HG03025 (cell line): ENCODE measurements around the gene SPP2.

Source experiments
- ATAC-seq: cut with Tn5 transposase; IDR thresholded peaks from one replicate; pipeline ENCODE4 v1.9.1; 2021; ENCODE audit warnings: mild to moderate bottlenecking, moderate library complexity; ENCODE audit not compliant: unreplicated experiment, low FRiP score

Gene SPP2

DNA sequence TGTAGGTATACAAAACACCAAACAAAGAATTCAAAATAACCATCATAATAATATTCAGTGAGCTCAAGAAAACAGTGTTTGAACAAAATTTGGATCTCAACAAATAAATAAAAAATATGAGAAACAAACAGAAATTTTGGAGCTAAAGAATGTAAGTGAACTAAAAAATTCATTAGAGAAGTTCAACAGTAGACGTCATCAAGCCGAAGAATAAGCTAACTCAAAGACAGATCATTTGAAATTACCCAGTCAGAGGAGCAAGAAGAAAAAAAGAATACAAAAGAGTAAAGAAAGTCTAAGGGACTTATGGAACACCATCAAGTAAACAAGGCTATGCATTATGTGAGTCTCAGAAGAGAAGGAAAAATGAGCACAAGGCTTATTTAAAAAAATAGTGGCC lies 16.6 kb upstream of the SPP2 start:
- ATAC-seq, result no peak

DNA sequence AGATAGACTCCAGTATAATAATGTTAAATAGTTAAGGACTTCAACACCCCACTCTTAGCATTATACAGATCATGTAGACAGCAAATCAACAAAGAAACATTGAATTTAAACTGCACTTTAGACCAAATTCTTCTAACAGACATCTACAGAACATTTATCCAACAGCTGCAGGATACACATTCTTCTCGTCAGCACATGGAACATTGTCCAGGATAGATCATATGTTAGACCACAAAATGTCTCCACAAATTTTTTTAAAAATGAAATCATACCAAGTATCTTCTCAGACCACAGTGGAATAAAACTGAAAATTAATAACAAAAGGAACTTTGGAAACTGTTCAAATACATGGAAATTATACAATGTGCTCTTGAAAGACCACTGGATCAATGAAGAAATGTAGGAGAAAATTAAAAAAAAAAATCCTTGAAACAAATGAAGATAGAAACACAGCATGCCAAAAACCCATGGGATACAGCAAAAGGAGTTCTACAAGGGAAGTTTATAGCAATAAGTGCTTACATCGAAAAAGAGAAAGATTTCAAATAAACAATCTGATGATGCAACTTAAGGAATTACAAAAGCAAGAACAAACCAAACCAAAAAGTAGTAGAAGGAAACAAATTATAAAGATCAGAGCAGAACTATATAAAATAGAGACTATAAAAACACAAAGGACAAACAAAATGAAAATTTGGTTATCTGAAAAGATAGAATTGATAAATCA lies 12.3 kb upstream of the SPP2 start:
- no peak for ATAC-seq

DNA sequence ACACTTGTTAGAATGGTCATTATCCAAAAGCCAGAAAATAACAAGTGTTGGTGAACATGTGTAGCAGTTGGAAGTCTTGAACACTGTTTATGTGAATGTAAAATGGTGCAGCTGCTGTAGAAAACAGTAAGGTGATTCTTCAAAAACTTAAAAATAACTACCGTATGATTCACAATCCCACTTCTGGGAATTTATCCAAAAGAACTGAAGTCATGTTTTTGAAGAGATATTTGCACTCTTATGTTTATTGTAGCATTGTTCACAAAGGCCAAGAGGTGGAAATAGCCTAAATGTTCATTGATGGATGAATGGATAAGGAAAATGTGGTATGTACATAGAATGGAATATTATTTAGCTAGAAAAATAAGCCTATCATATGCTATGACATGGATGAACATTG lies 6.3 kb upstream of the SPP2 start:
- no peak for ATAC-seq

DNA sequence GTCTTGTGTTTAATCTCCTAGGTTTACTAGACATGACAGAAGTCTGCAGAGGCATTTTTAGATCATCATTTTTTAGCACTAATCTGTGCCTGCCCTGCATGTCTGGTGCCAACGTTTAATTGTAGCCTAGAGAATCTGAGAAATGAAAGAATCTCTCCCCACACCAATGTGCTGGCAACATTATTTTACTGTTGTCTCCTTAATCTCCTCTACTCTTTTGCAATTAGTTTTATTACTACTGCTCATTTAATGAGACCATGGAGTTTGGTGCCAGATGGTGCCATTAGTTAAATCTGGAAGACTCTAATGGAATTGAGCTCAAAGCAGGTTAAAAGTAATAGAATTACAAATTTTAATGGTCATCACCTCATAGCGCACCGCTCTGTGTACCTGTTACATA lies 4.0 kb upstream of the SPP2 start:
- ATAC-seq, result no peak

DNA sequence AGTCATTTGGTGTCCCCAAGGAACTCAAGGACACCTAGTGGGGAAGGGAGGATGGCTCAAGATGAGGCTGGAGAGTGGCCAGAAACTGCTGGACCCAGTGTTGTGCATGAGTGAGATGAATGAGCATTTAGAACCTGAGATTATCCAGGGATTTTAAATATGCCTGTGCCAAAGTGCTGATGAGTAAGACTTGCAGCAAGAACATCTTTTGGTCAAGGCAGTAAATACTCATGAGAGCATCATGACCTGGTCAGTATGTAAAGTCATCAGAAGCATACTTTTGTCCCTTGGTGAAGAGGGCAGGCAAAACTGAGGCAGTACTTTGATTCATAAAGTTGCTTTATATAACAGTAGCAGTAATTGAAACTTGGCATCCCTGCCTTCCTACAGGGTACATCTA lies 3.1 kb upstream of the SPP2 start:
- ATAC-seq, result no peak

DNA sequence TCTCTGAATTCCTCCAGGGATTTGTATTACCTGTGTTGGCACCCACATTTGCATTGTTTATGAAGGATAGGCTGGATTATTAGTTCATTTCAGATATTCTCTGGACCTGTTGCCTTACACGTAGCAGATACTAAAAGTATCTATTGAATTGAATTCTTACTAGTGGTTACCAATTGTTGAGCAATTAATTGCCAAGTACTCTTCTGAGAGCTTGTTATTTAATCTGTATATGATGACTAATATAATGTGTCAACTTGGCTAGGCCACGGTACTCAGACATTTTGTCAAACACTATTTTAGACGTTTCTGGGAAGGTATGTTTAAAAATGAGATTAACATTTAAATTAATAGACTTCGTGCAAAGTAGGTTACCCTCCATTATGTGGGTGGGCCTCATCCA lies 2.5 kb upstream of the SPP2 start:
- ATAC-seq, result no peak

DNA sequence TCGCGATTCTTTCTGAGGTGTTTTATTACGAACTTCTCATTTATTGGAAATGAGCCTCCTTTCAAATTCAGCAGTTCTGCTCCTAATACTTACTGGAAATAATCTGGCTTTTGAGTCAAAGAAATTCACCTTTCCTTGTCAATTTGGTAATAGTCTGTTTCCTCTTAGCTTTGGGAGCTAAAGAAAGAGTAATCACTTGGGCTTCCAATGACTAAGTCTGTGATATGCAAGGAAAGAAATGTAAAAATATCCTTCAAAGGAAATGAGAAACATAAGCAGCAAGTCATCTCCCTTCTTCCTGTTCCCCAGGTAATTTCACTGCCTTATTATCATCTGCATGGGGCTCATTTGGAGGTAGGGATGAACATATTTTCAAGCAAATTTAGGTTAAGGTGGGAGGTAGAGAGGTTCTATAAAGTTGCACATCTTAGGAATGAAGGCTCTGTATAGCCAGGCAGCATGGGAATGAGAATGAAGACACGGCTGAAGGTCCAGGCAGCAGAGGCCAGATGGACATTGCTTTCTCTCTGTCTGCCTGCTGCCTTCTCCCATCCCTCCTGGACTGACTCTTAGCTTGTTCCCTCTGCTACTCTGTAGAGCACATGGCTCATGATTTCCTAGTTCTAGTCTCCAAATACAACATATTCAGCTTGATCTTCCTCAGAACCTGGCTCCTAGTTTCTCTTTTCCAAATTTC lies 1.0 kb downstream of the SPP2 start:
- no peak for ATAC-seq

DNA sequence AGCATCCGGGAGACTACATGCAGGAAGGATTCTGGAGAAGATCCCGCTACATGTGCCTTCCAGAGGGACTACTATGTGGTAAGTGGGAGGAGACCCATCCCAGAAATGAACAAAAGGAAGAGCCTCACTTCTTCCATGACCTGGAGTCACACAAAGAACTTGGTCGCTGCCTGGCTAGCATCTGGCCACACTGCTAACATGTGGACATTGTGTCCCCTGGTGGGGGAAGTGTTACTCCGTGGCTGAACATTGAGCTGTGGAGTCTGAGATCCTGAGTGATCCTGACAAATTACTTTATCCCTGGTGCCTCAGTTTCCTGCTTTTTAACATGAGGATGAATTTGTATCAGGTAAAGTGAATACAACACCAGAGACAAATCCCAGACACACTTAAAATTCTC lies 8.4 kb downstream of the SPP2 start:
- ATAC-seq, result no peak

DNA sequence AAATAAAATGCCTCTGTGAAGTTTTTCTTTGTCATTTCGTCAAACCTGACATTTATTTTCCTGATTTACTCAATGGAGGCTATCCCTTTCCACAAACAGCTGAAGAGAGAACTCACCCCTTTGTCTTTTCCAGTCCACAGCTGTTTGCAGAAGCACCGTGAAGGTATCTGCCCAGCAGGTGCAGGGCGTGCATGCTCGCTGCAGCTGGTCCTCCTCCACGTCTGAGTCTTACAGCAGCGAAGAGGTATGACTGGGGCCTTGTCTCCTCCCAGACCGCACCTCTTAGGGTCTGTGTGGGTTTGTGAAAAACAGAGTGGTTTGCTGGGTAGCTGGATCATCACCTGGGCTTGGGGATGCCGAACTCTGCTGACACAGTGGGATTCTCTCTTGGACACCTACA lies 9.7 kb downstream of the SPP2 start:
- no peak for ATAC-seq

DNA sequence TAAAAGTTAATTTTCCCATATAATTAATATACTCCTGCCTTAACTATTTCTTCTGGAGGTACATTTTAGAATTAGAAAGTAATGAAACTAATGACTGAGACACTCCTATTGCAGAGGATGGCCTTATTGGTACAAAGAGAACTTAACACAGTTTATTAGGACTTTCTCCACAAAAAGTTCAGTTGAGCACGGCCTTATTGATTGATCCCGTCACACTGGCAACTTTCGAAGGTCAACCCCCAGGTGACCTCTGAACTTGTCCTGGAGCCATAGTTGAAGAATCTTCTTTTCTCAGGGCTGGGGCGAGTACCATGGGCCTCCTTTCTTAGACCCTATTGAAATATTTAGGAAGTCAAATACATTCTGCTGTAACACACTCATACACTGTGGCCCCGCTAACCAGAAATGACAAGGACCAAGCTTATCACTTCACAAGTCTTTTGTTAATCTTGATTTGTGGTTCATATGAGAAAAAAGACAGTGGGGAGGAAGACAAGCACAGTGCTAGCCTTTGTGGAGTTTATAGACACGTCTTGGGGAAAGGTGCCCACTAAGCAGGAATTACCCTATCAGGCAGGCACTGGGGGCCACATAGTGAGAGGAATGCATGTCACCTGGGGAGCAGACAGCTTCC lies 11.2 kb downstream of the SPP2 start:
- ATAC-seq, result no peak

DNA sequence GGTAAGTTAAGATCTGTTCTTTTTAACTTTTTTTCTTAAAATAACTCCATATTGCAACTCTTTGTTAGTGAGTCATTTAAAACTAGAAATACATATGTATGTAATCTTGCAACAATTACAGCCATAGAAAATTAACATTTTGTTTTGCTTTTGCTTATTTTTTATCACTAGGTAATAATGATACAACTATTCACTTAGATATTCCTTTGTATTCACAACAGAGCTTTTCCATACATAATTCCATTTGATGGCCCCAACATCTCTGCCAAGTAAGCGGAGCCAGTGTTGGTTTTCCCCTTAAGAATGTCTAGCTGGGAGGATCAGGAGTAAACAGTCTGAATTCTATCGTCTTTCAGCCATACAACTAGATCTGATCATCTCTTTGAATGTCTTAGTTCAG lies 16.1 kb downstream of the SPP2 start:
- no peak for ATAC-seq

DNA sequence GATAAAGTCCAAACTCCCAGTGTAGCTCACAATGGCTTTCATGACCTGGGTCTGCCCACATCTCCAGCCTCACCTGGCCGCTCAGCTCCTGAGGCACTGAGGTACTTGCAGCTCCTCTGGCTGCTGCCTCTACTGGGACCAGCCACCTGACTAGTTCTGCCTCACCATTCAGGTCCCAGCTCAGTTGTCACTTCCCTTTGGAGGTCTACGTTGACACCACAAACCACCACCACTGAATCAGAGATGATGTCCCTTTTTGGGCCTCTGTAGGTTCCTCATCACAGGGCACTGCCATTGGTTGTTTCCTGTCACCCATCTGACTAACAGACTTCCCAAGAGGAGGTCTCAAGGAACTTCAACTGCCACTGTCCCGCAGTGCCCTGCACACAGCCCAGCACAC lies 21.2 kb downstream of the SPP2 start:
- no peak for ATAC-seq

DNA sequence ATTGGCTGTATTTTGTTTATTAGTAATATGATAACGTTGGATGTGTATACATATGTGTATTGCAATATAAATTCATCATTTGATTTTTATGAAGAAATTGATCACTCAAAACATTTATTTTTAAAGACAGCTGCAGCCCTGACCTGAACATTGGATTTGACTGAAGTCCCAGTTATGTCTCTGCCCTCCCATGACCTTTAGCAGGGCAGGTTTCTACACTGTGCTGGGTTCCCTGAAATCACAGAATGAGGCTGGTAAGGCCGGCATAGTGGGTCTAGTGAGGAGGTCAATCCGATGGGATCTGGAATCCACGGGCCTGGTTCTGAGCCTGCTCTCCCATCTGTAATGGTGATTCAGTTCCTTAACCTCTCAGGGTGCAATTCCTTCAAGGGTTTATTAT lies 22.0 kb downstream of the SPP2 start:
- no peak for ATAC-seq

DNA sequence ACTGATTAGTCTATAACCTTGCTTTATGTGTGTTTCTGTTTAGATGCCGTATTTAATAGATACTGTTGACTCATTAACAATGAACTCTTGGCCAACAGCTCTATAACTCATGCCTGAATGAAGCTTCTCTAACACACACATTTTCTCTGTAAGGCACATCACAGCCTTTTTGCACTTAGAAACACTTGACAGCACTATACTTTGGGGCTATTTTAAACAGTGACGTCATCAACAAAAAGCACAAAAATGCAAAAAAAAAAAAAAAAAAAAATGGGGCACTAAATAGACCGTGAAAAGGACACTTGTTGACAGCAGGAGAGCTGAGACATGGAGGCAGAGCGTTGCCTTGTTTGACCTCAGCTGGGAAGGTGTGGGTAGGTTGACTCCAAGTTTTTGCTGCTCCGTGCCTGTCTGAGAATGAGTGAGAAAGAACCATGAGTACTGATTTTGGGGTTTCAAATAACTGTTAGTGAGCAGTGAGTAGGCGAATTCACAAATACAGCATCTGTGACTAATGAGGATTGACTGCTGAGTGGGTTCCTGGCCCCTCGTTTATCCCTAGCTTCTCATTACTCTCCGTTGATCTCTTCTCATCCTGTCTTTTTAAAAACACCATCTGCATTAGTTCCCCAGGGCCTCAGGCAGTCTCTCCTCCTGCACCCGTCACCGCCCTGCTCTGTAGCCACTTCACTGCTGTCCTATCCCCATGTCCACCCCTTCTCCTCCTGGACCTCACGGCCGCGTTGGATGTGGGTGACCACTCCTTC lies 24.4 kb downstream of the SPP2 start:
- no peak for ATAC-seq

DNA sequence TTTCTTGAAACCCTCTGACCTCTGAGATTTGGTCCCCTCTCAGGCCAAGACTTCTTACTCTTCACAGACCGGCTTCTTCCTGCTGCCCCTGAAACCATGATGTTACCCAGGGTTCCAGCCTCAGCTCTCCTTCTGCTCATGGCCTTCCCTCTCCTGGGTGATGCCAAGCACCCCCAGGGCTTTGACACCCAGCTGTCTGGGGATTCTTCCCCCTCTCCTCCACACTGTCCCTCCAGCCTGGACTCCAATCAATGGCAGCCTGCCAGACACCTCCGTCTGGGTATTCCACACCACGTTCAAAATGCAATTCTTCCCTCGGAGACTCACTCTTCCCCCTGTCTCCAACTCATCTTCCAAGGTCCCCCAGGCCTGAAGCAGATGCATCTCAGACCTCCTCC lies 25.0 kb downstream of the SPP2 start:
- ATAC-seq, result no peak

DNA sequence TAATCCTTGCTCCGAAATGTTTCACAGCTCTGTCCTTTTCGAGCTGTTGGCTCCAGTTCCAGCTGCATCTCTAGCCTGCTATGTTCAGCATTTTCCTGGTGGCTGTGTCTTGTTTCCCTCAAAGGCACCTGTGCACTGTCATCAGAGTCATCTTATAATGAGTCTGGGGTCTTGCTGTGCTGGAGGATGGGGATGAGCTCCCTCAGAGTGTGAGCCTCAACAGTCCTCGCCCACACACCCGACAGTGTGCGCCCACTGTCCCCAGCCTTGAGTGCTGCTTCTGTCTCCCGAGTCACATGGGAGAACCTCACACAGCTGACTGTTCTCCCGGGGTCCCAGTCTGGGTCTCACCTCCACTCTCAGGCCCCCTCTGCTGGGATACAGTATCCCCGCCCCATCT lies 25.4 kb downstream of the SPP2 start:
- ATAC-seq, result no peak

DNA sequence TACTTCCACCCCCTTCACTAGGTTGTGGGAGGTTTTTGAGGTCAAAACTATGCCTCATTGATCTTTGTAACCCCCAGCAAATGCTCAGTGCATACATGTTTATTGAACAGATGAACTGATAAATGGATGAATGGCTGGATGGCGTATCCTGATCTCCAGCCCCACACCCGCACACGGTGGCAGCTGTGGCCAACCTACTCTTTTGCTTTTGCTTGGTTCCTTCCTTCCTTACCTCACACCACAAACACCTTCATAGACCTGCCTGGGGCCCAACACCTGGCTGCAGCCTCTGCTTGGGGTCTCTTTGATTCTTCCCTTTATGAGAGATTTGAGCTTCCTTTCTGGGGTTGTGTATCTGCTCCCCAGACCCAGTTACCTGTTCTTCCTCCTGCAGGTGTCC lies 25.9 kb downstream of the SPP2 start:
- ATAC-seq, result no peak

DNA sequence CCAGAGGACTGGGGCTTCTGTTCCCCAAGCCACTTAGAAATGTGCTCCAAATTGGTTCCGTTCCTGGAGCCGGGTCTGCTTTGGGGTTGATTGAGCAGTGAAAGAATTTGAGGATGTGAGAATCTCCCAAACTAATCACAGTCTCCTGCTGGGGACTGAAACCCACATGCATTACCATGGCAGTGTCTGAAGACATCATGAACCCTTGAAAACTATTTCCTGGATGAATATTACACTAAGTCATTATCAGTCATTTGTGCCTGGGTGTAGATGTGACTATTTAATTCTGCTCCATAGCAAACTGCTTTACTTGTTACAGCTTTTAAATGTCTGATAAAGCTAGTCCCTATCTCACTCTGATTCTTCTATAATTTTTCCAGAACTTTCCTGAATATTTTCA lies 27.6 kb downstream of the SPP2 start:
- no peak for ATAC-seq

DNA sequence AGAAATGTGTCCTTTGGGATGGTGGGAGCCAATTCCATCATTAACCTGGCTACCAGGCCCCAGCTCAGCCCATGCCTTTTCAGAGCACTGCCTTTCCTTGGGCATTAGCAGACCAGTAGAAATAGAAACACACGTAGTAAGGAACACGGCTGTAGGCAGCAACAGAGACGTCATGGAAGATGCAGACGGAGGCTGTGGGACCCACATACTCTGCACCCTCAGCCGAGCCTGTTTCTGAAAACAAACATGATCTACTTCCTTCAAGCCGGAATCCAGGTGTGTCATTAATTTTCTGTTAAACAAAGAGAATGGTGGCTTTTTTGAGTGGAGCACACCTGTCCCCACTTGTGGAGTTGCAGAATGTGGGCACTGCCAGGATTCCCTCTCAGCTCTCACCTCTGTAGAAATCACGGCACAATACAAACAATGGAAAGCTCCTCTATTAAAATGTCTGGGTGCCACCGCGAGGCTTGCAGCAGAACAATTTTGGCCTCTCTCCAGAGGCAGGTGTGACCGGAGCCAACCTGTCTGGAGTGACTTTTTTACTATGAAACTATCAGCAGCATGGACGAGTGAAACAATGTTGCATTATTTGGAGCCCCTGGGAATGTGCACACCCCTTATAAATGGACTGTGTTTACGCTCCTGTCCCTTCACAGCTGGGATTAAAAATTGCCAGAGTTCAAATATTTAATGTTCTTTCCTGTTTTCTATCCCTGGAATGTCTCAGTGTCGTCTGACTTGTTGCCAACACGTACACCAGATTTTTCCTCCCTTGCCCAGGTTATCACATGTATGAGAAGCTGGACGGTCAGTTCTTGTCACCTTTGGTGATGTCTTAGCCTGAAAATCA lies 31.7 kb downstream of the SPP2 start:
- ATAC-seq, result no peak

DNA sequence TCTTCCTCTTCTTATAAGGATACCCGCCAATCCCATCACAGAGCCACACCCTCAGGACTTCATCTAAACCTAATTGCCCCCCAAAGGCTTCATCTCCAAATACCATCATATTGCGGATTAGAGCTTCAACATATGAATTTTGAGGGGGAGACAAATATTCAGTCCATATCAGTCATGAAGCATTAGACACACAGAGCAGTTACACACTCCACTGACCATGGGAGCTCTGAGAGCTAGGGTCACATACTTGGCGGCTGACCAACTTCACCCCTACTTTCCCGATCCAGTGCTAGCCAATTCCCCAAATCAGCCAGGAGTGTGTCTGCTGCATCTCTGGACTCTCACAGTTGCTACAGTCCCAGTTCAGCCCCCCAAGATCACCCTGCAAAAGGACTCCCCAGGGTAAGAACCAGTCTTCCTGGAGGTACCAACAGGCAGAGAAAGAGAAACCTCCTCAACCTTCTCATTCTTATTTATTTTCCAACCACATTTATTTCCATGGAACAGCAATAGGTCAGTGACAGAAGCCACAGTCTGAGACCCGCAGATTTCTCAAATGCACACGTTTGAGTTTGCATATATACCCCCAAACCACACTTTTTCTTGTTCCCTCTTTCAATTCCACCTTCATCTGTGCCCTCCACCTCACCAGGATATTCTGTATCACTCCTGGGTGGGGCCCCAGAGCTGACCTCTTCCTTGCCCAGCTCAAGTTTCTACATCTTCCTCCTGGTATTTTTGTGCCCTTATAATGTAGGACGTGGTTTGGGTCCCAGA lies 33.3 kb downstream of the SPP2 start:
- ATAC-seq, result no peak
